ENCODE results near the gene HOXC9. TPM values are rescaled to one million over a fixed set of nuclear protein-coding genes. Genes with fewer than 3 reads are reported as not detected.

Gene HOXC9
- total RNA-seq, result 10.2 TPM

DNA sequence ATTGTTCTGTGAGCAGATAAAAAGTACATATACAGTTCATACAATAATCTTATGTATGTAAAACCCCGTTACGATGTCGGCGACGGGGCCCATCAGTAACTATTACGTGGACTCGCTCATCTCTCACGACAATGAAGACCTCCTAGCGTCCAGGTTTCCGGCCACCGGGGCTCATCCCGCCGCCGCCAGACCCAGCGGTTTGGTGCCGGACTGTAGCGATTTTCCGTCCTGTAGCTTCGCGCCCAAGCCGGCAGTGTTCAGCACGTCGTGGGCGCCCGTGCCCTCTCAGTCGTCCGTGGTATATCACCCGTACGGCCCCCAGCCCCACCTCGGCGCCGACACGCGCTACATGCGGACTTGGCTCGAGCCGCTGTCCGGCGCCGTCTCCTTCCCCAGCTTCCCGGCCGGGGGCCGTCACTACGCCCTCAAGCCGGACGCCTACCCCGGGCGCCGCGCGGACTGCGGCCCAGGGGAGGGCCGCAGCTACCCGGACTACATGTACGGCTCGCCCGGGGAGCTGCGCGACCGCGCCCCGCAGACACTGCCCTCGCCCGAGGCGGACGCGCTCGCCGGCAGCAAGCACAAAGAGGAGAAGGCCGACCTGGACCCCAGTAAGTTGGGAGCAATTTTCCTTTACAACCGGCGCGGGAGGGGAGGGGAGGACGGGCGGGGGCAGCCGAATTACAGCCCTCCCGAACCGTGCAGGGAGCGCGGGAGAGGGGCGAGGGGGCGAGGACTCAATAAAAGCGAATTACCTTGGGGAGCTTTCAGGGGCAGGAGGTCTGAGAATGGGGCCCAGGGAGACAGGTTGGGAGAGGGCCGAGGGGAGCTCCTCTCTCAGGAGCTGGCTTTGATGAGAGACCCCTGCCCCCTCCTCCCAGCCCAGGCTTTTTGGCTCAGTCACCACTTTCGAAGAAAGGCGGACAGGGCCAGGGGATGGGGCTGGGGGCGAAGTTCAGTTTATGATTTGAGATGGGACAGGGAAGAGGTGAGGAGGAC, at the start of gene HOXC9:
Gene HOXC9 (plus strand): TSS at position 46 of the 999 bp plus-strand sequence. CDS start 28 bp downstream, at position 74.
- ATAC-seq (peak; percentile 24), DNase-seq (ENCODE audit: low spot score) (no peak)
- intact Hi-C loops (cut with DNase I), result no loop called here

GRCh38 chr12:53950437-53950773, 49.6 kb upstream of the HOXC9 start:
- DNase-seq (ENCODE audit: low spot score) (no peak), ATAC-seq (no peak)
- intact Hi-C loops (cut with DNase I), result loop anchor here (10.0 kb wide), 1 partner anchor 196 kb away; the partner anchor contains the start of gene CISTR

GRCh38 chr12:53950789-53951576, 49.0 kb upstream of the HOXC9 start:
- ATAC-seq (peak; percentile 5), DNase-seq (ENCODE audit: low spot score) (no peak)
- intact Hi-C loops (cut with DNase I), result loop anchor here (10.0 kb wide), 1 partner anchor 196 kb away; the partner anchor contains the start of gene CISTR

- no peak for ATAC-seq
- DNase-seq (ENCODE audit: low spot score), result no peak
- intact Hi-C loops (cut with DNase I), result loop anchor here (10.0 kb wide), 1 partner anchor 197 kb away; the partner anchor contains the start of gene CISTR
Observed at GRCh38 chr12:53951577-53952334, 48.2 kb upstream of the HOXC9 start.

GRCh38 chr12:53952335-53952694, 47.6 kb upstream of the HOXC9 start:
- intact Hi-C loops (cut with DNase I), result loop anchor here (10.0 kb wide), 1 partner anchor 198 kb away; the partner anchor contains the start of gene CISTR
- DNase-seq (ENCODE audit: low spot score), result no peak
- ATAC-seq, result no peak

DNA sequence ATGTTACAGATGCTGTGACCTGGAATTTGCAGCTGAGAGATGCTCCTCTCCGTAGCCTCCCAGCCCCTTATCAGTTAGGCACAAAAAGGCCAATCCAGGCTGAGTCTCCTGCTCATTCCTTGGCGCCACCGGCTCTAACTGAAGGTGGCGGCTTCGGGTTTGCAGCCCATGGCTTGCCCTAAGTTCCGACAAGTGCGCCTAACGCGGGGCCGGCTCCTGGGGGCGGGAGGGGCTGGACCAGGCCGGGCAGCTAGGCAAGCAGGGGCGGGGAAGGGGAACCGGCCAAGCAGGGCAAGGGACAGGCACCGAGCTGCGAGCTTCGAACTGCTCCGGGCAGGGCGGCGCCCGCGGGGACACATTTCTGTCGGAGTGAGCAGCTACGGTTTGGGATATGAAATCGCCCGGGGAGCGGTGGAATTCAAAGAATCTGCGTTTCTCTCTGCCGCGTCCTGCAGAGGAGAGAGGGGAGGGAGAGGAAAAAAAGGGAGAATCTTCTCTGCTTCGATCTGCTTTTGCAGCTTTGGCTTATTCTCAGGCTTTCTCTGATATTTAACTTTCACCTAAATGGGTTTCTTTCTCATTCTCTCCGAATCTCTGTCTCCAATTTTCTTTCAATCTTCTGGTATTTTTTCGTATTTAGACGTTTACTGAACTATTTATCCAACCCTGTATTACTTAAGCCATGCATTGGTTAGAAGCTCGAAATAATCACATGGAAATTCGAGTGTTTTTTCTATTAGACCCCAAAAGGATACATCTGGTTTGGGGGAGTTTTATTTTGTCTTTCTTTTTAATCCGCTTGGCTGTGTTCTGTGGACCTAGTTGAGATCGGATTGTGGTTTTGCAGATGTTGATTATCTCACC, 46.9 kb upstream of the HOXC9 start:
- DNase-seq (ENCODE audit: low spot score), result no peak
- intact Hi-C loops (cut with DNase I), result loop anchor here (10.0 kb wide), 1 partner anchor 198 kb away; the partner anchor contains the start of gene CISTR
- no peak for ATAC-seq

DNA sequence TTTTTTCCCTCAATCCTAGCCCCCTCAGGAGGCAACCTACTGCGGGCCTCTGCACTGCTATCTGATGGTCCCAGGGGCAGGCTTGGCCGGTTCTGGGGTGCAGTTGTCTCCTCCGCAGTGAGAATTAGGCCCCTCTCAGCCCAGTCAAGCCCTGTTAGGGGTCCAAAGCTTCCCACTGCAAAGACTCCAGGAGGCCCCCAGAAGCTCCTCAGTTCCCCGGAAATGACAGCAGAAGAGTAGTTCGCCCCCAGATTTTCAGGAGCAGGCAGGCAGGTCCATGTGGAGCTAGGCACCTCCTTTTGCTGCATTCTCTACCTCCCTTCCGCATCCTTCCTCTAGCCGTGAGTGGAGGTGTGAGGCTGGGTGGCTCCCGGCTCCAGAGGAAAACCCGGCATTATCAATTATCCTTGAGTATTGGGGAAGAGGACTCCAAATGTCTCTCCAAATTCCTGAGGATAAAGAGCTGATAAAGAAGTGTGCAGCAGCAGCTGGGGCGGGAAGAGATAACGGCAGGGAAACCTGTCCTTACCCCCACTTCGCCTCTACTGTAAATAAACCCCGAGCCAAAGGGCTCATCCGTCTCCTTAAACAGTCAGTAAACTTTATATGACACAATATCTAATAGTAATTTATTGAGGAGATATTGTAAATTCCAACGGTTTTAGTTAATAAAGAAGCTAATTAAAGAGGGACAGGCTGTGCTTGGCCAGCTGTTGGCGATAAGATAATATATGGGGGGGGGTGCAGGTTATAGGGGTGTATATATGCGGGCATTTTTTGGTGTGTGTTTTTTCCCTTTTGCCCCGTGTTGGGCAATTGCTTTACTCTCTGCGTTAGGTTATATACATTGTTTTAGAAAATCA, 45.9 kb upstream of the HOXC9 start:
- no peak for ATAC-seq
- intact Hi-C loops (cut with DNase I), result loop anchor here (10.0 kb wide), 1 partner anchor 199 kb away; the partner anchor contains the start of gene CISTR
- no peak for DNase-seq (ENCODE audit: low spot score)

DNA sequence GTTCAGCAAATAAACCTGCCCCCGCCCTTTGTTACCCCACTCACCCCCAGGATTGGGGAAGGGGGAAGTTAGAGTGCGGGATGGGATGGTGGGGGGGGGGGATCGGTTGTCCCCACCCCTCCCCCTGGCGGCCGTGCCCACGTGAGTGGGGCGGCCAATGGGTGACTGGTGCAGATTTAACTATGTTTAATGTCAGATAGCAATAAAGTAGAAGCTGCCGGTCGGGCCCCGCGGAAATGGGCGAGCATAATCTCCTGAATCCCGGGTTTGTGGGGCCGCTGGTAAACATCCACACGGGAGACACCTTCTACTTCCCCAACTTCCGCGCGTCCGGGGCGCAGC, 45.3 kb upstream of the HOXC9 start, which contains the start of gene HOXC12:
Gene HOXC12 (plus strand): TSS at position 210 of the 342 bp plus-strand sequence. CDS start 27 bp downstream, at position 237.
- intact Hi-C loops (cut with DNase I), result loop anchor here (10.0 kb wide), 1 partner anchor 200 kb away; the partner anchor contains the start of gene CISTR
- no peak for DNase-seq (ENCODE audit: low spot score)
- no peak for ATAC-seq

GRCh38 chr12:53955036-53955775, 44.8 kb upstream of the HOXC9 start:
- intact Hi-C loops (cut with DNase I), result loop anchor here (10.0 kb wide), 1 partner anchor 200 kb away; the partner anchor contains the start of gene CISTR
- ATAC-seq (no peak), DNase-seq (ENCODE audit: low spot score) (no peak)

GRCh38 chr12:53955776-53956250, 44.1 kb upstream of the HOXC9 start:
- ATAC-seq (no peak), DNase-seq (ENCODE audit: low spot score) (no peak)
- intact Hi-C loops (cut with DNase I), result loop anchor here (10.0 kb wide), 1 partner anchor 201 kb away; the partner anchor contains the start of gene CISTR

DNA sequence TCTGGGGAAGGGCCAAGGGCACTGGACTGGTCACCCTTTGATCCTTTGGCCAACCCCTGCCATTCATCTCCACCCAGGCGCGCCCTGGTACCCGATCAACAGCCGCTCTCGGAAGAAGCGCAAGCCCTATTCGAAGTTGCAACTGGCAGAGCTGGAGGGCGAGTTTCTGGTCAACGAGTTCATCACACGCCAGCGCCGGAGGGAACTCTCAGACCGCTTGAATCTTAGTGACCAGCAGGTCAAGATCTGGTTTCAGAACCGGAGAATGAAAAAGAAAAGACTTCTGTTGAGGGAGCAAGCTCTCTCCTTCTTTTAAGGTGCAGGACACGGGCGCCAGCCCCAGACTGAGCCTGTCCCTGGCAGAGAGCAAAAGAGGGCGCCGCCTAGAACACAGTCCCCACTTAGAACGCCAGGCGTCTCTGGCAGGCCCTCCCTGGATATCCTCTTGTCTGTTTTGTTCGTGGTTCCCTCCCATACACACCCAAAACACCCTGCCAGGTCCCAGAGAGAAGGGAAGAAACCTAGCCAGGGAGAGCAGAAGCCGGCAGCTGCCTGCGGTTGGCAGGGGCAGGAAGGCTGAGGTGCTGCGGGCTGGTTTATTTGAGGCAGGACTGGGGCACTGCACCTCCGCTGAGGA, 43.6 kb upstream of the HOXC9 start:
- no peak for DNase-seq (ENCODE audit: low spot score)

DNA sequence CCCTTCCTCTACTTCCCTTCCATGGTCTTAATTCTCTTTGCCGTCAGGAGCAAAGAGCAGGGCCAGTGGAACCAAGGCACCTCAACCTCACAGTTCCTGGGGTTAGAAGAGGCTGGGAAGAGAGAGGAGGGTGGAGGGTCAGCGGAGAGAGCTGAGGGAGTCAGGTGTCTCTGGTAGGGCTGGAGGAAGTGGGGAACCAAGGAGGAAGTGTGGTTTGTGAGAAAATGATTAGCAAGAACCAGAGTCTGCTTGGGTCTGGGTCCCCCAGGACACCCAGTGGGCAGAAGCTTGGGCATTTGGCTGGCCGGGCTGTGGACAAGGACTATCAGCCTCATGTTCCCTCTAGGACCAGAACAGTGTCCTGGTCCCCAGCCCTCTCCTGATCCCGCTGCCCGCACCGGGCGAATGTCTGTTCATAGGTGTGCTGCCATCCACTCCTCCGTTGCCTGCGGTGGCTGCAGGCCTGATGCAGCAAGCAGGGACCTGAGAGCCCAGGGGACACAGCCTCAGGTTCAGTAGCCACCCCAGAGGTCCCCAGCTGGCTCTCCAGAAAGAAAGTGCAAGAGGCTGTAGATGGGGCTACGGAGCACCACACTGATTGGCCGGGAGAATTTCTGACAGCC, 42.9 kb upstream of the HOXC9 start:
- intact Hi-C loops (cut with DNase I), result loop anchor here (10.0 kb wide), 1 partner anchor 202 kb away; the partner anchor contains the start of gene CISTR
- ATAC-seq (no peak), DNase-seq (ENCODE audit: low spot score) (no peak)

More for the DNA sequence above, 43.6 kb upstream of the HOXC9 start:
- ATAC-seq, result no peak
- intact Hi-C loops (cut with DNase I), result loop anchor here (10.0 kb wide), 1 partner anchor 202 kb away; the partner anchor contains the start of gene CISTR

GRCh38 chr12:53958128-53958527, 41.8 kb upstream of the HOXC9 start:
- DNase-seq (ENCODE audit: low spot score) (no peak), ATAC-seq (no peak)
- intact Hi-C loops (cut with DNase I), result loop anchor here (10.0 kb wide), 1 partner anchor 203 kb away; the partner anchor contains the start of gene CISTR

DNA sequence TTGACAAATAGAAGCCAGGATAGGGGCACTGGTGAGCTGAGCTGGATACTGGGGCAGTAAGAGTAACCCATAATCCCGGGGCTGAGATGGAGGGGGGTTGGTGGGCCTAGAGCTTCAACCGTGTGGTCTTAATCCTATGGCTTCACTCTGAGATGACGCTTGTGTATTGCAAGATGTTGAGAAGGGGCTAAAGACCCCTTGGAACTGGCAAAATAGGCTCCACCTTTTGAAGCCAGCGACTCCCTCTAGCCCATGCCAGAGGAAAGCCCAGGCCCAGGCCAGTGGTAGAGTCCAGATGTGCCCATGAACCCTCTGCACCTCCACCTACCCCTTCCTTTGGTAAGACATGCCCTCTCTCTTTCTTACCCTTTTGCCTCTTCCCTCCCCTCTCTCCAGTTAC, 40.6 kb upstream of the HOXC9 start:
- no peak for DNase-seq (ENCODE audit: low spot score)
- intact Hi-C loops (cut with DNase I), result loop anchor here (10.0 kb wide), 1 partner anchor 205 kb away; the partner anchor contains the start of gene CISTR
- no peak for ATAC-seq

Measured in sciatic nerve (tissue), 2 donors.